CD1c-positive myeloid dendritic cell (primary cell): ENCODE data around the gene NCAM2.

ENCODE experiments used
- DNase-seq: peaks from one replicate; pipeline ENCODE4 v3.0.0-alpha.2; 2016; ENCODE audit errors: extremely low spot score

The NCAM2 gene

DNA sequence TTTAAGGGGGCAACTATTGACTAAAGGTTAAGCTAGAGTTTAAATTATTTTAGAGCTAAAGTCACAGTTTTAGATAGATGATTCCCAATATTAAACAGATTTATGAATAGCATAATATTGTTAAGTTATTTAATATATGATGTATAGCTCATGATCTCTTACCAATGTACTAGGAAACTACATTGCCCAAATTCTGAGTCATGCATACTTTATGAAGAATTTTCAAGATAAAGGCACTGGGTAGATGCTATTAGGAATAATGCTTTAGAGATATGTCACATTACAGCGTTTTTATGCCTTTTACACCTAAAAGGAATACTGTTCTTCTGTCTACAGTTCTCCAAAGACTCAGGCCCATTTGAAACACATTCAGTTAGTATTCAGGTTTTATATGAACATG is 215.1 kb downstream of the NCAM2 start:
- no peak for DNase-seq

DNA sequence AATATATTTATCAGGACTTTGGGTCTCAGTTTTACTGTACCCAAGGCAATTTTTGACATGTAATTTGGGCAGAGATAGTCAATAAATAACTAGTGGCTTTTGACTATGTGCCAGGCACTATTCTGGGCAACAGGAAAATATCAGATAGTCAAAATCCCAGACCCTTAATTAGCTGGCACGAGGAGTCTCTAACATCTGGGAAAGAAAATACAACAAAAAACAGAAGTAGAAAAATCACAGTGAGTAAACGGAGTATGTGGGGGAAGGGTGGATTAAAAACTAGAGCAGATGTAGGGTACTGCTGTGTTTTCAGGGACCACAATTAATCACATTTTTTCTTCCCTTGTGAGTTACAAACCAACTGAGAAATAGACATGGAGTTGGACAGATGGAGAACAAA is 217.8 kb downstream of the NCAM2 start:
- DNase-seq, result no peak

DNA sequence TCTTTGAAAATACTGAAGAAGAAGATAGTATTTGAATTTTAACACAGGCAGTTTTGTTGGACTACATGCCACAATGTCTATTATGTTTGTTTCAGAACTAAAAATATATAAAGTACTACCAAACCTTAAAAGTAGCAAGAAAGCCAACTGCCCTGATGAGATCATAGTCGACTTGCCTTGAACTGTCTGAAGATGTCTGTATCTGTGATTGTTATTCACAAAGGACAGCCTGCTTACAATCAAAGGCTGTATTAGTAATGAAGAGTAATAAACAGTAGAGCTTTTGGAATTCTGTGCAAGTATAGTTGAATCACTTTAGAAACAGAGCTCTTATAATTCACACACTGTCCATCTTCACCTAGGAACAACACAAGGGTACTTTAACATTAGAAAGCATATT is 228.3 kb downstream of the NCAM2 start:
- DNase-seq, result no peak

DNA sequence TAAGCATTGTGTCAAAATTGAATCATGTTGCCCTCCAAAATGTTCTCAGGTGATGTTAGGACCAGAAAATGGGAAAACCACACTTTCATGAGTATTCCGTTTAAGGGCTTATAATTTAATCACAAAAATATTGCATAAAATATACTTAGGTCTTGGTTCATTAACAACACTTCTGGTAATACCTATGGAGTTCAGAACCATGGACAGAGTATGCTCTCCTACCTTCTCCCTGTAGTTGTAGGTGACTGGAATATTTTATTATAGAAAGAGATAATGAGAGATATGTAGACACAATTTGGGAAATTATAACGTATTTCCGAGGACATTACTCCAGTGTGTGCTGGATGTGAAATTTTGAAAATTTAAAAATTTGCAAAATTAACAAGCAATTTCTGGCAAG is 232.5 kb downstream of the NCAM2 start:
- DNase-seq, result no peak

DNA sequence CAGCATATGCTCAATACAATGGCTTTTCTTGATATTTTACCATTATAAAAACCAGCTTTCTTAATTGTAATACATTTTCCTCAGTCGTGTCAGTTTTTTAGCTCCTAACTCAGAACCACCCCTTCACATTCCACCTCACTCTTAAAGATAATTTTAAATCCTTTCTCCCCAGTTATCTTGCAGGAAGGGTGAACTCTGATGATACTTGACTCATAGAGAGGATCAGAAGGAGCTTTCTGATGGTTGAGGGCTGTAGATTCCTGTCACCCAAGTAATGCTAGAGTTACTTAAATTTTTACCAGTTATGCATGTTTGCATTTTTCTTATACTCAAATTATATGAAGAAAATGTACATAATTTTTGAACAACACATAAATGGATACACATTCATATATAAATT is 233.7 kb downstream of the NCAM2 start:
- DNase-seq, result no peak

DNA sequence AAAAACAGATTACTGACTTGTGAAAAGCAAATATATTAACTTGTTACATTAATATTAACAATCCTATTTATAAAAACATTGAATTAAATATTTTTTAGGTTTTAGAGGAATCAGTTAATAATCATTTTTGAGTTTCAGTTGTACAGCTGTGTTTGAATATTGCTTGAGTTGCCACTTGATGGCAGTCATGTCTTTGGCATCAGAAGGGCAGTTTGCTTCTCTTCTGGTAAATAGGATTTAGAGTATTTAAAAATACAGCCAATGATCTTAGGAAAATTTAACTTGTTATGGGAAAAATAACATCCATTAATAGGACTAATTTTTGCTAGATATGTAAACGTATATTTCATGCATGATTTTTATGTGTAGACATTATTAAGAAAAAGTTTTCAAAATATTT is 234.1 kb downstream of the NCAM2 start:
- DNase-seq, result no peak

- DNase-seq, result no peak
Observed at GRCh38 chr21:21233051-21233450, 234.8 kb downstream of the NCAM2 start.

DNA sequence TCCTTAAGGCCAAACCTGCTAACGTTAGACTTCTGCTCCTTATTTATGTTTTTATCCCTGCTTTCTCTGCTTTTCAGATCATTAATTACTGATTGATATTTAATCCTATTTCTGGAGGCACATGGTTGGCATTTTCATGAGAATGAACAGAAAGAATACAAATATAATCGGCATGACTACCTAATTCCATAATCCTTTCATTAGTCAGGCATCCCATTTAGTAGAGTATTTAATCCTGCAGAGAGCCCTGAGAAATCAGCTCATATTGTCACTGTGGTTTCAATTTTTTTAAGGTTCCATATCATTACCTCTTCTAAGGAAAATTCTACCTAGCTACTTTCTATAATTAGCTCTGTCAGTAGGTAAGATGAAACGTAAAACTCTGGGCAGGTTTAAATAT is 238.8 kb downstream of the NCAM2 start:
- DNase-seq, result no peak

GRCh38 chr21:21238629-21239400 is 240.6 kb downstream of the NCAM2 start:
- no peak for DNase-seq

GRCh38 chr21:21241391-21241790 is 243.2 kb downstream of the NCAM2 start:
- DNase-seq, result no peak

- DNase-seq, result no peak
Observed at GRCh38 chr21:21246007-21246406, 247.8 kb downstream of the NCAM2 start.

DNA sequence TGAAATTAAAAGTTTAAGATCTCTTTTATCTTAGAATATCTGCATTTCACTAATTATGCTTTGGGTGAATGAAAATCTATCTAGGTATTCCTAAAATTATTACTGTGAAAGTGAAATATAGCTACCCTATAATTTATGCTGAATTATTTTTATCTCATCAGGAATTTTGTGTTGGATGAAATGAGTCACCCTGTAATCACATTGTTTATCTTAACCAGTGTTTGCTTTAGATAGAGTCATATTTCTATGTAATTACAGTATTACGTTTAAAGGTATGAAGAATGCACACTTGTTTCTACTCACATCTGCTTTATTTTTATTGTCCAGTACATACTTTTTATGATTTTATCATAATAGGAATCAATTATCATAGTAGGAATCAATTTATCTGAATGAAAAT is 249.2 kb downstream of the NCAM2 start:
- DNase-seq, result no peak

DNA sequence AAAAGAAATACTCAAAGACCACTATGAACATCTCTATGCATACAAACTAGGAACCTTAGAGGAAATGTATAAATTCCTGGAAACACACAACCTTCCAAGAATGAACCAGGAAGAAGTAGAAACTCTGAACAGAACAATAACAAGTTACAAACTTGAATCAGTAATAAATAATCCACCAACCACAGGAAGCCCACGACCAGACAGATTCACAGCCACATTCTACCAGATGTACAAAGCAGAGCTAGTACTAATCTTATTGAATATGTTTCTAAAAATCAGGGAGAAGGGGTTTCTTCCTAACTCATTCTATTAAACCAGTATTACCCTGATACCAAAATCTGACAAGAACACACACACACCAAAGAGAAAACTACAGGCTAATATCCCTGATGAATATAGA is 263.8 kb downstream of the NCAM2 start:
- DNase-seq, result no peak

DNA sequence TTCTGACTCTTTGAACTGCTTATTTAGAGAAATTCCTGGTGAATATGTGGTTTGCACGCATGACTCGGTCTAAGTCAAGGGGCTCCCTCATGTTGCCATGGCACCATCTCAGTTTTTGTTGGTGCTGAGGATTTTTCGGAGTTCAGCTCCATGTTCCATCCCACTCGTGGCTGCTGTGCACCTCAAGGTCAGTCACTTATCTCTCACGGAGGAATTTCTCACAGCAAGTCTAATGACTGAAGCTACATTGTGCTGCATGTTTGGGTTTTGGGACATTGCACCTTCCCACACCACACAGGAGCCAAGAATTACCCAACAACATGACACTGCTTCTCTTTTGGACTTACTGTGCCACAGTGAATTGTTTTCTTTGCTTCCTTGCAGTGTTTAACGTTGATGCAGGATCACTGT is 269.9 kb downstream of the NCAM2 start:
- no peak for DNase-seq

GRCh38 chr21:21268885-21269284 is 270.7 kb downstream of the NCAM2 start:
- DNase-seq, result no peak

DNA sequence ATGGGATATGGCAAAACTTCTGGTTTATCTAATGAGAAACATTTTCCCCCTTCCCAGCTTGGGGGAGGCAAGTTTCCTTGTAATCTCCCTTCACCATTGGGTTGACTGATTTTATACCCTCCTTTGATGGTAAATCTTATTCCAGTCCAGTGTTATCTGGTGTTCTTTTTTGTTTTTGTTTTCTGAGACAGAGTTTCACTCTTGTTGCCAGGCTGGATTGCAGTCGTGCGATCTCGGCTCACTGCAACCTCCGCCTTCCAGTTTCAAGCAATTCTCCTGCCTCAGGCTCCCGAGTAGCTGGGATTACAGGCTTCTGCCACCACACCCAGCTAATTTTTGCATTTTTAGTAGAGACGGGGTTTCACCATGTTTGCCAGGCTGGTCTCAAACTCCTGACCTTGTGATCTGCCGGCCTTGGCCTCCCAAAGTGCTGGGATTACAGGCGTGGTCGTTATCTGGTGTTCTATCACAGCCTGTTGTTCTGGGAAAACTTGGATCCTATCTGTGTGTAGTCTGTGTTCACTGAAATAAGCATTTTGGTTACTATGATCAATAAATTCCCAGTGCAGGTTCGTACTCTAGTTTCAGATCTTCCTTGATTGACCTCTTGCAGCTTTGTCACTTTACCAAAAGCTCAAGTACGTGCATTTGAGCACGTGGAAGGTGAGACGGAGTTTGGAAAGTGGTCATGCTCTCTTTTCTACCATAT is 281.1 kb downstream of the NCAM2 start:
- no peak for DNase-seq

DNA sequence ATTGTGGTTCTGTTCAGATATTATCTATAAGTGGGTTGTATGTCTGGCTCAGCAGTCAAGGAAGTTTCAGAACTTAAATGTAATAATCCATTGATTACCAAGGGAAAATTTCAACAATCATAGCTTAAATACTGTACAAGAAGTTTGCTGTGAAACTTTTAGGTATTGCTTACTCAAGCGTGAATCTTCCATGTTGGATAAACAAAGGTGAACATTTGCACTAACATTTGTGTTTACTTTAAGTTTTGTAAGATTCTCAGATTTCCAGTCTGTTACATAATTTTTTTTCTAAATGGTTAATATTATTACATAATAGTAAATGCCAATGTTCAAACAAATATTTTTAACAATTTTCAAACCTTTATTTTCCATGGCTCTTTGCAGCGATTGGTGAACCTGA is 285.6 kb downstream of the NCAM2 start:
- DNase-seq, result no peak

DNA sequence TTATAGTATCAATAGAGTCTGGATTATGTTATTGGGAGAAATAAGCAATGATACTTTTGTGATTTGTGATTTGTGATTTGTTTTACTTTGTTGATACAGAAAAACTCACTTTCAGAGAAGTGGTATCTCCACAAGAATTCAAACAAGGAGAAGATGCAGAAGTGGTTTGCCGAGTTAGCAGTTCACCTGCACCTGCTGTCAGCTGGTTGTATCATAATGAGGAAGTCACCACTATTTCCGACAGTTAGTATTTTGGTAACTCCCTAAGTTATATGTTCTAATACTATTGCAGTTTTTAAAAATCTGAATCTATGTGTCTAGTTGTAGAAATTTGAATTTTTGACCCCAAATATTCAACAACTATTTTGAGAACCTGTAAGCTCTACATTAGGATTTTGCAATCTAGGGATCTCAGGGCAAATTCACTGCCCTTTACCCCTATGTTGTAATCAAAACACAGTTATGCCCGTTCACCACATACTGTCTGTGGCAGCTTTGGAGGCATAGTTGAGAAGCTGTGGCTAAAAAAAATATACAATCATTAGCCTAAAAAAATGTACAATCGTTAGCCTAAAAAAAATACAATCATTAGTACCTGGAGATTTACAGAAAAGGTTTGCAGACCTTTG is 288.1 kb downstream of the NCAM2 start:
- no peak for DNase-seq

DNA sequence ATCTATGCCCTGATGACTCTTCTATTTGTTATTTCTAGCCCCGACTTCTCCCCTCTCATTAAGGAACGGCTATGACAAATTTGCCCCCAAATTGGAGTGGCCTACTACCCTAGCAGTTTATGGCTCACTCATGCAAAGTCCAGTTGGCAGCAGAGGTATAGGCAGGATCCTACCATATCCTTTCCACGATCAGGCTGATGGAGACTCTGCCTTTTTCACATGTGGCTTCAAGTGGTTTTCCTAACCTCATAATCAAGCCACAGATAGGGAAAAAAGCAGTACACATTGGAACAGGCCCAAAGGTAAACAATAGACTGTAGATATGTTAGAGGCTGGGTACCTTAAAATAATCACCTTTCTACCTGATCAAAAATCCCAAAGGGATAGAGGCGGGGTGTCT is 292.5 kb downstream of the NCAM2 start:
- DNase-seq, result no peak

- no peak for DNase-seq
Observed at GRCh38 chr21:21291883-21292569, 293.8 kb downstream of the NCAM2 start.

DNA sequence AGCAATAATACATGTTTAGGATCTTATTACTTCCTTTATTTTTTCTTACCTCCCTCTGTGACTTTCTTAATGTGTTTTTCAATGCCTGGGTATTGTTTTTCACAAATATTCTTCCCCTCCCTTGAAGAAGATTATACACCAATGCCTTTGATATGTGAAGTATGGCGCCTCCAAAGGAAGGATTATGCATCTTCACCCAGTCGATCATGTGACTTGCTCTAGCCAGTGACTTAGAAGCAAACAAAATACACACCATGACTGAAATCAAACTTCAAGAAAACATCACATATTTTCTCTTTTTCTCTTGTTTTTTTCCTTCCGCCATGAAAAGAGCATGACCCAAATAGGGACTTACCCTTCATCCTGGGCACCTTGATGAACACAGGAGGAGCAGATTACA is 297.1 kb downstream of the NCAM2 start:
- DNase-seq, result no peak

DNA sequence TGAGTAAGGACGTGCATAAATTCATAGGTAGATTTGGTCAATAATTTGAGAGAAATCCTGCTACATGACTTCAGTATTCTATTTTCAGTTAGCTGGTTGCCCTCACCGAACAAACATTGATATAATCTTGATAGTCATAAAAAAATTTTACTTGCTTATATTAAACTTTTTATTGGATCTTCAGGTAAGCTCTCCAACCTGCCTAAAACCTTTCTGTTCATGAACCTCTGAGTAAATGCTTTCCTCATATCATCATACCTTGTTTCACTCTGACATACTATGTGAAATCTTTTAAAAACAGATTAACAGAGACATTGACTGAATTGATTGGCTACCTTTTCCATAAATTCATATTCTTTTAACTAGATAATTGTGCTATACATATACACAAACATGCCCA is 299.0 kb downstream of the NCAM2 start:
- DNase-seq, result no peak

GRCh38 chr21:21301013-21301412 is 302.8 kb downstream of the NCAM2 start:
- DNase-seq, result no peak
